Activated CD4-positive, alpha-beta T cell treated with anti-CD3 and anti-CD28 coated beads, Interleukin-2, amount 50 U/mL, for 24 hours (primary cell): Measurements from ENCODE around the gene C11orf21.
"Not testable (repeated sequence)": the region's sequence is repeated elsewhere in the genome, so short reads cannot be mapped to it uniquely, and the experiment has no call there.

Experiments used
- DNase-seq, 2 donors: peaks; one replicate each; pipeline ENCODE4 v3.0.0-alpha.2; 2020; ENCODE audit warnings: low read depth in 1 of 2, low spot score in 1 of 2

Gene C11orf21

GRCh38 chr11:2301631-2302305 lies at the start of gene C11orf21, which contains the start of gene TSPAN32:
C11orf21 (minus strand) TSS chr11:2301918; CDS start chr11:2301808, 110 bp downstream.
TSPAN32 (plus strand) TSS chr11:2302013; CDS start chr11:2302150, 137 bp downstream.
- no peak for DNase-seq

- no peak for DNase-seq
These were observed 47.3 kb upstream of the C11orf21 start for GRCh38 chr11:2348986-2349385.

GRCh38 chr11:2347308-2347830 lies 45.7 kb upstream of the C11orf21 start:
- DNase-seq = no peak

- DNase-seq = no peak
These were observed 45.0 kb upstream of the C11orf21 start for GRCh38 chr11:2346586-2347307.

- DNase-seq = no peak
These were observed 44.3 kb upstream of the C11orf21 start for GRCh38 chr11:2346014-2346413.

- no peak for DNase-seq
These were observed 43.3 kb upstream of the C11orf21 start for GRCh38 chr11:2345050-2345449.

GRCh38 chr11:2343502-2343901 lies 41.8 kb upstream of the C11orf21 start:
- DNase-seq = no peak

GRCh38 chr11:2342981-2343380 lies 41.3 kb upstream of the C11orf21 start:
- no peak for DNase-seq

- DNase-seq = no peak
These were observed 40.8 kb upstream of the C11orf21 start for GRCh38 chr11:2342557-2342956.

- DNase-seq = not testable (repeated sequence)
These were observed 37.0 kb upstream of the C11orf21 start for GRCh38 chr11:2338760-2339159.

GRCh38 chr11:2335286-2335685 lies 33.6 kb upstream of the C11orf21 start:
- DNase-seq = not testable (repeated sequence)

- DNase-seq = not testable (repeated sequence)
These were observed 31.9 kb upstream of the C11orf21 start for GRCh38 chr11:2333486-2334205.

GRCh38 chr11:2332569-2332968 lies 30.9 kb upstream of the C11orf21 start:
- DNase-seq = not testable (repeated sequence)

- no peak for DNase-seq
These were observed 29.7 kb upstream of the C11orf21 start for GRCh38 chr11:2331404-2331803.

GRCh38 chr11:2330696-2331095 lies 29.0 kb upstream of the C11orf21 start:
- DNase-seq = no peak

GRCh38 chr11:2329551-2329950 lies 27.8 kb upstream of the C11orf21 start:
- DNase-seq = no peak

- DNase-seq = no peak
These were observed 27.1 kb upstream of the C11orf21 start for GRCh38 chr11:2328656-2329354.

- DNase-seq = no peak
These were observed 26.3 kb upstream of the C11orf21 start for GRCh38 chr11:2328021-2328420.

- DNase-seq = no peak
These were observed 25.3 kb upstream of the C11orf21 start for GRCh38 chr11:2327032-2327431.

- no peak for DNase-seq
These were observed 24.0 kb upstream of the C11orf21 start for GRCh38 chr11:2325719-2326118.

GRCh38 chr11:2325123-2325522 lies 23.4 kb upstream of the C11orf21 start:
- no peak for DNase-seq
